Glutamatergic neuron (in vitro differentiated cells): ENCODE results near the gene DNAJB6. TPM values are rescaled to one million over a fixed set of nuclear protein-coding genes. Genes with fewer than 3 reads are reported as not detected.

Experiments used
- DNase-seq: peaks from one replicate; pipeline ENCODE4 v3.0.0; 2022
- H3K27ac Mint-ChIP-seq: one replicate; pipeline ENCODE4 v1.8.0; 2020; ENCODE audit warnings: mild to moderate bottlenecking, mixed read lengths, inconsistent platforms; ENCODE audit not compliant: unreplicated experiment
- H3K27me3 Mint-ChIP-seq: one replicate; pipeline ENCODE4 v1.8.0; 2020; ENCODE audit warnings: mild to moderate bottlenecking, moderate library complexity, mixed read lengths, inconsistent platforms; ENCODE audit not compliant: unreplicated experiment
- H3K36me3 Mint-ChIP-seq: one replicate; pipeline ENCODE4 v1.8.0; 2020; ENCODE audit warnings: mild to moderate bottlenecking, mixed read lengths, inconsistent platforms; ENCODE audit not compliant: unreplicated experiment
- H3K4me1 Mint-ChIP-seq: one replicate; pipeline ENCODE4 v1.8.0; 2020; ENCODE audit warnings: mild to moderate bottlenecking, low read depth, mixed read lengths, inconsistent platforms; ENCODE audit not compliant: unreplicated experiment
- H3K4me3 Mint-ChIP-seq: one replicate; pipeline ENCODE4 v1.8.0; 2020; ENCODE audit warnings: mild to moderate bottlenecking, mixed read lengths, inconsistent platforms; ENCODE audit not compliant: unreplicated experiment
- H3K9me3 Mint-ChIP-seq: one replicate; pipeline ENCODE4 v1.8.0; 2020; ENCODE audit warnings: mild to moderate bottlenecking, moderate library complexity, mixed read lengths, inconsistent platforms; ENCODE audit not compliant: unreplicated experiment
- CTCF ChIP-seq: fragments of 200-600 bp; sonication (generic); IDR thresholded peaks from one replicate; pipeline ENCODE4 v1.5.0; 2021; ENCODE audit not compliant: partially characterized antibody, unreplicated experiment
- total RNA-seq: library from RNA; stranded (reverse); fragmentation: NEBNext Ultra II Directional; extraction: Animal tissue kit (Norgen Biotek cat#: 25700); gene quantifications from one replicate; pipeline ENCODE4 v1.2.1, GENCODE V29; 2021; ENCODE audit not compliant: unreplicated experiment

The DNAJB6 gene
- total RNA-seq, 1 donor from 2014 or later, result 120 TPM

GRCh38 chr7:157397036-157397720, 60.4 kb downstream of the DNAJB6 start:
- Mint-ChIP-seq H3K27me3 (peaks cover 5% of the 10 kb centered on the region), H3K4me1 (peaks cover 22% of the 10 kb centered on the region), H3K9me3 (peaks cover 10% of the 10 kb centered on the region), H3K27ac (peak overlapping the region; percentile 88), H3K4me3 (peak overlapping the region; percentile 1), H3K36me3 (peaks cover 4% of the 10 kb centered on the region)
- no peak for DNase-seq
- no peak for TF ChIP-seq CTCF

GRCh38 chr7:157397731-157398691, 61.2 kb downstream of the DNAJB6 start:
- Mint-ChIP-seq H3K4me3 (peak overlapping the region; percentile 1), H3K9me3 (peaks cover 10% of the 10 kb centered on the region), H3K4me1 (peaks cover 21% of the 10 kb centered on the region), H3K36me3 (peaks cover 4% of the 10 kb centered on the region), H3K27me3 (peaks cover 5% of the 10 kb centered on the region), H3K27ac (peak overlapping the region; percentile 88)
- peak; percentile 60 for DNase-seq
- TF ChIP-seq CTCF, result peak; percentile 13

GRCh38 chr7:157399086-157399687, 62.4 kb downstream of the DNAJB6 start:
- H3K27me3 Mint-ChIP-seq, result peaks cover 5% of the 10 kb centered on the region
- H3K36me3 Mint-ChIP-seq, result peaks cover 4% of the 10 kb centered on the region
- no peak for DNase-seq
- peaks cover 24% of the 10 kb centered on the region for H3K4me1 Mint-ChIP-seq
- peaks cover 10% of the 10 kb centered on the region for H3K9me3 Mint-ChIP-seq
- no peak overlapping the region for H3K27ac Mint-ChIP-seq
- no peak for TF ChIP-seq CTCF
- H3K4me3 Mint-ChIP-seq, result no peak overlapping the region

GRCh38 chr7:157400171-157400860, 63.5 kb downstream of the DNAJB6 start:
- peaks cover 4% of the 10 kb centered on the region for H3K36me3 Mint-ChIP-seq
- H3K9me3 Mint-ChIP-seq, result peaks cover 8% of the 10 kb centered on the region
- TF ChIP-seq CTCF, result no peak
- peaks cover 20% of the 10 kb centered on the region for H3K4me1 Mint-ChIP-seq
- H3K27ac Mint-ChIP-seq, result peak overlapping the region; percentile 18
- H3K27me3 Mint-ChIP-seq, result peaks cover 5% of the 10 kb centered on the region
- no peak for DNase-seq
- H3K4me3 Mint-ChIP-seq, result no peak overlapping the region
